GM12878 (cell line): Measurements from ENCODE around the gene BACE1-AS. TPM values are rescaled to one million over a fixed set of nuclear protein-coding genes. Genes with fewer than 3 reads are reported as not detected.

ENCODE experiments used
- ATAC-seq: fragments of 200-7000 bp; cut with Tn5 transposase; 3 replicates; pipeline ENCODE4 v1.9.1; 2020; ENCODE audit warnings: mild to moderate bottlenecking, moderate library complexity
- BruUV-seq: library from RNA; stranded (reverse); fragments of 400-500 nt; replicated peaks from 2 replicates; lab custom pipeline; 2021; lab: Mats Ljungman, UMichigan
- CTCF ChIA-PET: fragments of 300-600 bp; sonication (Branson Sonifier 250); formaldehyde crosslinking; extraction: SDS; loops from one replicate; lab custom pipeline; 2021; ENCODE audit warnings: inconsistent platforms; lab: Yijun Ruan, JAX
- POLR2A ChIA-PET: fragments of 350-600 bp; formaldehyde crosslinking; extraction: SDS; loops from one replicate; lab custom pipeline; 2021; ENCODE audit warnings: inconsistent platforms; lab: Charles Lee
- RAD21 ChIA-PET: fragments of 300-600 bp; sonication (Branson Sonifier 250); formaldehyde crosslinking; loops from one replicate; lab custom pipeline; 2023; ENCODE audit warnings: antibody characterized with exemption; ENCODE audit not compliant: unreplicated experiment; lab: Charles Lee
- SMC1A ChIA-PET: fragments of 300-600 bp; sonication (Branson Sonifier 250); formaldehyde crosslinking; loops from one replicate; lab custom pipeline; 2023; ENCODE audit not compliant: unreplicated experiment, uncharacterized antibody; lab: Charles Lee
- DNase-seq: peaks from one replicate; pipeline ENCODE4 v3.0.0-alpha.2; 2011; ENCODE audit warnings: low read depth, low spot score
- FAIRE-seq: peaks from 3 replicates; lab custom pipeline; 2011; peaks lifted over from hg19 to GRCh38; lab: Jason Lieb, UNC
- H2AFZ ChIP-seq: 2 replicates; pipeline ENCODE4 v1.6.0; 2011; ENCODE audit warnings: low read depth, low read length, control low read depth; ENCODE audit not compliant: control insufficient read depth
- H3K27ac ChIP-seq: 2 replicates; pipeline ENCODE4 v1.5.1; 2011; ENCODE audit warnings: control low read depth; ENCODE audit not compliant: control insufficient read depth, insufficient read depth
- H3K27me3 ChIP-seq, 2 experiments: replicated peaks in 1 of 2; 2 replicates each; pipeline versions ENCODE4 v1.6.0 to v1.6.1; 2011; ENCODE audit warnings: low read length in 1 of 2; ENCODE audit not compliant: control insufficient read depth in 2 of 2, insufficient read depth in 2 of 2
- H3K36me3 ChIP-seq, 2 experiments: 2 replicates each; pipeline ENCODE4 v1.5.1; 2011; ENCODE audit warnings: low read length in 1 of 2; ENCODE audit not compliant: control insufficient read depth in 2 of 2, insufficient read depth in 2 of 2
- H3K4me1 ChIP-seq: 2 replicates; pipeline ENCODE4 v1.6.1; 2011; ENCODE audit warnings: mild to moderate bottlenecking, low read length, moderate library complexity, mixed read lengths; ENCODE audit not compliant: control insufficient read depth, insufficient read depth
- H3K4me2 ChIP-seq: 2 replicates; pipeline ENCODE4 v1.6.0; 2011; ENCODE audit warnings: control low read depth; ENCODE audit not compliant: control insufficient read depth, insufficient read depth
- H3K4me3 ChIP-seq: fragments of 200-600 bp; sonication (generic); 2 replicates; pipeline ENCODE4 v1.5.1; 2016
- H3K79me2 ChIP-seq: 2 replicates; pipeline ENCODE4 v1.6.0; 2011; ENCODE audit warnings: low read length; ENCODE audit not compliant: control insufficient read depth, insufficient read depth
- H3K9ac ChIP-seq: 2 replicates; pipeline ENCODE4 v1.8.0; 2011; ENCODE audit warnings: low read length, control low read depth, mixed read lengths; ENCODE audit not compliant: control insufficient read depth, insufficient read depth
- H3K9me3 ChIP-seq: replicated peaks from 3 replicates; pipeline ENCODE4 v1.5.1; 2011; ENCODE audit warnings: mild to moderate bottlenecking, low read length; ENCODE audit not compliant: control insufficient read depth, insufficient read depth
- H4K20me1 ChIP-seq: 2 replicates; pipeline ENCODE4 v1.6.0; 2011; ENCODE audit not compliant: control insufficient read depth, insufficient read depth
- ATF2 ChIP-seq: IDR thresholded peaks from 2 replicates; pipeline ENCODE4 v1.6.1; 2012; ENCODE audit warnings: low read length, inconsistent platforms
- EZH2 ChIP-seq: IDR thresholded peaks from 2 replicates; pipeline ENCODE4 v1.6.1; 2012; ENCODE audit warnings: low read depth, mild to moderate bottlenecking, control low read depth, inconsistent platforms, low read length, borderline replicate concordance; ENCODE audit not compliant: control insufficient read depth
- FOXK2 ChIP-seq: fragments of 450-650 bp; IDR thresholded peaks from 2 replicates; pipeline ENCODE4 v1.6.1; 2017; ENCODE audit warnings: mild to moderate bottlenecking, moderate library complexity
- MAX ChIP-seq: IDR thresholded peaks from 2 replicates; pipeline ENCODE4 v1.6.1; 2012; ENCODE audit warnings: low read depth, low read length, improper control_type of control experiment
- MEF2A ChIP-seq: IDR thresholded peaks from 2 replicates; pipeline ENCODE4 v1.6.1; 2011; ENCODE audit warnings: low read depth, mild to moderate bottlenecking, low read length, moderate library complexity; ENCODE audit not compliant: insufficient read depth
- MTA2 ChIP-seq: fragments of 450-650 bp; IDR thresholded peaks from 2 replicates; pipeline ENCODE4 v1.6.1; 2016; ENCODE audit warnings: low read depth, mild to moderate bottlenecking, moderate library complexity
- PAX8 ChIP-seq: fragments of 450-650 bp; IDR thresholded peaks from 2 replicates; pipeline ENCODE4 v1.6.1; 2017; ENCODE audit warnings: mild to moderate bottlenecking, moderate library complexity
- POLR2AphosphoS2 ChIP-seq: IDR thresholded peaks from 2 replicates; pipeline ENCODE4 v1.6.1; 2011; ENCODE audit warnings: low read depth, mild to moderate bottlenecking, low read length, improper control_type of control experiment, moderate library complexity
- POLR2AphosphoS5 ChIP-seq: IDR thresholded peaks from 2 replicates; pipeline ENCODE4 v1.6.1; 2011; ENCODE audit warnings: mild to moderate bottlenecking, low read length, inconsistent platforms
- SRF ChIP-seq, 2 experiments: IDR thresholded peaks; 2 replicates each; pipeline ENCODE4 v1.6.1; 2011; ENCODE audit warnings: low read depth in 2 of 2, low read length in 2 of 2, mild to moderate bottlenecking in 1 of 2, moderate library complexity in 1 of 2
- STAT3 ChIP-seq: IDR thresholded peaks from 2 replicates; pipeline ENCODE4 v1.6.1; 2011; ENCODE audit warnings: low read depth, low read length, improper control_type of control experiment
- TAF1 ChIP-seq: IDR thresholded peaks from 2 replicates; pipeline ENCODE4 v1.6.1; 2011; ENCODE audit warnings: mild to moderate bottlenecking, low read depth, low read length, borderline replicate concordance
- USF2 ChIP-seq: IDR thresholded peaks from 2 replicates; pipeline ENCODE4 v1.6.1; 2011; ENCODE audit warnings: low read depth, low read length, improper control_type of control experiment, borderline replicate concordance
- ZBTB33 ChIP-seq: fragments of 450-650 bp; IDR thresholded peaks from 2 replicates; pipeline ENCODE4 v1.6.1; 2017; ENCODE audit warnings: mild to moderate bottlenecking
- ZNF622 ChIP-seq: fragments of 450-650 bp; IDR thresholded peaks from 2 replicates; pipeline ENCODE4 v1.6.1; 2017; ENCODE audit warnings: mild to moderate bottlenecking, inconsistent platforms
- WGBS: methylation state at CpG from one replicate; pipeline ENCODE4 v1.1.6; 2016; ENCODE audit warnings: low lambda C conversion rate; ENCODE audit not compliant: insufficient replicate concordance, insufficient coverage; ENCODE audit errors: missing lambda C conversion rate; 5-methylcytosine and 5-hydroxymethylcytosine counted together
- in situ Hi-C: fragments of 300-500 bp; cut with MboI; formaldehyde crosslinking; loops from 9 replicates; pipeline ENCODE4 v1.14.3; 2018; ENCODE audit warnings: mixed read lengths
- intact Hi-C: fragments of 100-400 bp; cut with micrococcal nuclease; formaldehyde crosslinking; loops from one replicate; pipeline ENCODE4 v1.14.2; 2022; ENCODE audit not compliant: unreplicated experiment
- polyA plus RNA-seq, 11 experiments: library from polyadenylated mRNA; depleted of rRNA in 4 of 11; unstranded in 6 of 11; stranded (reverse) in 5 of 11; fragments of >200 nt; fragmentation: Nextera tagmentation in 4 of 11; fragmentation: Illumina TruSeq in 1 of 11; extraction: Ambion mirVana in 4 of 11; extraction: Trizol in 1 of 11; gene quantifications; 1 replicate in 1 of 11; 2 replicates in 10 of 11; pipeline versions ENCODE4 v1.2.1 to v1.2.3, GENCODE V29; 2011 to 2016; ENCODE audit warnings: inconsistent platforms in 2 of 11, missing spikeins in 2 of 11, low read depth in 1 of 11
- total RNA-seq, 4 experiments: library from RNA; depleted of rRNA in 3 of 4; stranded (reverse); fragments of >200 nt in 3 of 4; fragmentation: Illumina TruSeq in 1 of 4; extraction: Trizol in 1 of 4; gene quantifications; 2 replicates each; pipeline versions ENCODE4 v1.2.1 to v1.2.3, GENCODE V29; 2013 to 2021

BACE1-AS gene
- total and polyA plus RNA-seq, 10 of the 15 experiments (the other 5 are each of a cell fraction or from before 2014, with no cell fraction given) = 2.0 to 6.7 (median 3.9) TPM

GRCh38 chr11:117281159-117281558, 10.0 kb upstream of the BACE1-AS start:
- 96% methylated on average over 6 of the region's 6 CpGs for WGBS
- intact Hi-C loops (no loop called here), in situ Hi-C loops (no loop called here)
- Histone ChIP-seq H3K79me2 (no peaks in the 10 kb centered on the region), H3K4me1 (no peaks in the 10 kb centered on the region), H3K9me3 (no peaks in the 10 kb centered on the region), H3K27ac (no peak overlapping the region), H3K9ac (no peak overlapping the region), H3K4me3 (no peak overlapping the region), H3K4me2 (no peak overlapping the region), H3K27me3 (no peaks in the 10 kb centered on the region), H2AFZ (no peak overlapping the region), H3K36me3 (peaks cover 4 to 13% of the 10 kb centered on the region in 2 experiments; a peak in 3 of 4 replicates), H4K20me1 (no peaks in the 10 kb centered on the region)
- ATAC-seq (no peak), FAIRE-seq (no peak), DNase-seq (no peak)
- RAD21 ChIA-PET = no interaction called here
- SMC1A ChIA-PET = no interaction called here
- POLR2A ChIA-PET = no interaction called here
- BruUV-seq = no TSS peak
- no peak for TF ChIP-seq MTA2
- no peak for TF ChIP-seq PAX8
- TF ChIP-seq FOXK2 = no peak
- TF ChIP-seq STAT3 = no peak
- TF ChIP-seq MAX = no peak
- no peak for TF ChIP-seq TAF1
- no peak for TF ChIP-seq POLR2AphosphoS5
- TF ChIP-seq ZBTB33 = no peak
- no peak for TF ChIP-seq EZH2
- no peak for TF ChIP-seq ZNF622
- no peak for TF ChIP-seq SRF (IDR thresholded peaks at IDR 0.05; ENCODE audit: low read depth in 2 of 2, low read length in 2 of 2)
- no peak for TF ChIP-seq USF2
- TF ChIP-seq MEF2A = no peak
- no peak for TF ChIP-seq ATF2
- no peak for TF ChIP-seq POLR2AphosphoS2
- CTCF ChIA-PET = no interaction called here
